H1 (cell line): ENCODE measurements around the gene ELP4. TPM values are rescaled to one million over a fixed set of nuclear protein-coding genes. Genes with fewer than 3 reads are reported as not detected.

Source experiments
- CTBP2 ChIP-seq: IDR thresholded peaks from 2 replicates; pipeline ENCODE4 v1.7.0; 2011; ENCODE audit warnings: borderline replicate concordance, mild to moderate bottlenecking, moderate library complexity, mixed read lengths, low read length; ENCODE audit not compliant: insufficient read depth, insufficient read length
- EZH2 ChIP-seq: fragments of 200-600 bp; sonication (generic); IDR thresholded peaks from 2 replicates; pipeline ENCODE4 v1.7.1; 2012; ENCODE audit warnings: low read depth, mild to moderate bottlenecking, moderate library complexity, low read length, inconsistent platforms; ENCODE audit not compliant: severe bottlenecking
- GTF2F1 ChIP-seq: IDR thresholded peaks from 2 replicates; pipeline ENCODE4 v1.6.1; 2012; ENCODE audit warnings: low read depth, low read length, improper control_type of control experiment, borderline replicate concordance
- KDM5A ChIP-seq: fragments of 200-600 bp; IDR thresholded peaks from 2 replicates; pipeline ENCODE4 v1.7.1; 2012; ENCODE audit warnings: mild to moderate bottlenecking, low read length, inconsistent platforms, mixed read lengths
- MAX ChIP-seq: IDR thresholded peaks from 2 replicates; pipeline ENCODE4 v1.6.1; 2012; ENCODE audit warnings: inconsistent platforms
- POU5F1 ChIP-seq: IDR thresholded peaks from 2 replicates; pipeline ENCODE4 v1.6.1; 2011; ENCODE audit warnings: low read depth, mild to moderate bottlenecking, low read length, moderate library complexity
- SIX5 ChIP-seq: IDR thresholded peaks from 2 replicates; pipeline ENCODE4 v1.6.1; 2011; ENCODE audit warnings: mild to moderate bottlenecking, low read depth, low read length
- TEAD4 ChIP-seq: IDR thresholded peaks from 2 replicates; pipeline ENCODE4 v1.6.1; 2012; ENCODE audit warnings: low read depth, low read length, inconsistent platforms, mixed read lengths
- polyA plus RNA-seq, 7 experiments: library from polyadenylated mRNA; depleted of rRNA in 3 of 7; stranded (reverse) in 5 of 7; unstranded in 2 of 7; fragments of >200 nt in 5 of 7; fragments of 200-250 nt in 2 of 7; gene quantifications; 1 replicate in 5 of 7; 2 replicates in 1 of 7; 4 replicates in 1 of 7; pipeline versions ENCODE4 v1.2.1 to v1.2.3, GENCODE V29; 2011 to 2013; ENCODE audit warnings: missing spikeins in 2 of 7, mixed read lengths in 2 of 7
- total RNA-seq: library from RNA; stranded (reverse); fragmentation: NEBNext Ultra II Directional; extraction: Animal tissue kit (Norgen Biotek cat#: 25700); gene quantifications from 2 replicates; pipeline ENCODE4 v1.2.1, GENCODE V29; 2021

Gene ELP4
- total and polyA plus RNA-seq, 2 of the 8 experiments (the other 6 are each of a cell fraction or from before 2014, with no cell fraction given) = 14.0 to 18.6 TPM

DNA sequence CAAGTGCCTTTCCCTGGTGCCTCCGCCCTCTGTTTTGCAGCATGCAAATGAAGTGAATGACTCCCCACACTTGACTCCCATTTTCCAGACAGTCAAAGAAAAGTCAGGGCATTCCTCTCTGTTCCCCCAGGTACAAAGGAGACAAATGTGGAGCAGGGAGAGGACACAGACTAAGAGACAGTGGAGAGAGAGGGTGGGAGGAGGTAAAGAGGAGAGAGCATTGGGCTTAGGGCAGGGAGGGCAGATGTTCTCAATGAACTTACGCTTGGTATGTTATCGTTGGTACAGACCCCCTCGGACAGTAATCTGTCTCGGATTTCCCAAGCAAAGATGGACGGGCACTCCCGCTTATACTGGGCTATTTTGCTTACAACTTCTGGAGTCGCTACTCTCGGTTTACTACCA is 291.7 kb downstream of the ELP4 start (continued):
- no peak for TF ChIP-seq CTBP2
- no peak for TF ChIP-seq MAX
- TF ChIP-seq SIX5 = no peak
- TF ChIP-seq EZH2 = peak; percentile 37
- no peak for TF ChIP-seq GTF2F1
- no peak for TF ChIP-seq POU5F1
- no peak for TF ChIP-seq KDM5A
- TF ChIP-seq TEAD4 = no peak
